Ascending aorta (tissue), 2 donors: ENCODE data around the gene SENP6. TPM values are rescaled to one million over a fixed set of nuclear protein-coding genes. Genes with fewer than 3 reads are reported as not detected.

ENCODE experiments used
- DNase-seq, 2 donors: peaks; one replicate each; pipeline ENCODE4 v3.0.0-alpha.2; 2019; ENCODE audit warnings: low spot score in 2 of 2
- H3K27ac ChIP-seq, 2 donors: fragments of 200-600 bp; sonication (generic); one replicate each; pipeline ENCODE4 v1.5.1; 2016 to 2017; ENCODE audit warnings: mild to moderate bottlenecking in 1 of 2
- H3K27me3 ChIP-seq: fragments of 200-600 bp; sonication (generic); one replicate; pipeline ENCODE4 v1.5.1; 2017
- H3K36me3 ChIP-seq, 2 donors: fragments of 200-600 bp; sonication (generic); one replicate each; pipeline ENCODE4 v1.5.1; 2016
- H3K4me1 ChIP-seq, 2 donors: fragments of 200-600 bp; sonication (generic); one replicate each; pipeline ENCODE4 v1.5.1; 2016 to 2017; ENCODE audit warnings: mild to moderate bottlenecking in 1 of 2
- H3K4me3 ChIP-seq, 2 donors: fragments of 200-600 bp; sonication (generic); one replicate each; pipeline ENCODE4 v1.5.1; 2016 to 2017; ENCODE audit warnings: mild to moderate bottlenecking in 1 of 2
- H3K9me3 ChIP-seq, 2 donors: fragments of 200-600 bp; sonication (generic); one replicate each; pipeline ENCODE4 v1.5.1; 2016
- CTCF ChIP-seq, 3 experiments: fragments of 200-600 bp in 2 of 3; fragments of 450-650 bp in 1 of 3; sonication (generic) in 2 of 3; IDR thresholded peaks; one replicate each; pipeline ENCODE4 v1.5.1; 2016 to 2019; ENCODE audit warnings: antibody characterized with exemption in 3 of 3, mild to moderate bottlenecking in 1 of 3, moderate library complexity in 1 of 3
- intact Hi-C: fragments of 100-400 bp; cut with DNase I; formaldehyde crosslinking; loops from one replicate; pipeline ENCODE4 v1.15.1; 2023
- total RNA-seq: library from RNA; depleted of rRNA; stranded (reverse); fragments of >200 nt; gene quantifications from one replicate; pipeline ENCODE4 v1.1.0, GENCODE V29; 2016

The SENP6 gene
- total RNA-seq, 1 donor from 2014 or later, result 24.4 TPM

- H3K27ac ChIP-seq, result peak overlapping the region; percentile 64 to 78
- peaks cover 7 to 34% of the 10 kb centered on the region in 2 donors for H3K4me1 ChIP-seq
- no peak overlapping the region for H3K4me3 ChIP-seq
- no peak for DNase-seq
- no peaks in the 10 kb centered on the region for H3K36me3 ChIP-seq
- no peaks in the 10 kb centered on the region for H3K27me3 ChIP-seq
- intact Hi-C loops, result loop anchor here (10.0 kb wide), 3 partner anchors 194 to 1954 kb away; partner anchors contain the start of gene SLC17A5
- TF ChIP-seq CTCF (IDR thresholded peaks at IDR 0.05), result no peak
- no peaks in the 10 kb centered on the region for H3K9me3 ChIP-seq
These were observed 7.4 kb downstream of the SENP6 start for GRCh38 chr6:75608956-75609533.

- no peaks in the 10 kb centered on the region for H3K9me3 ChIP-seq
- H3K27me3 ChIP-seq, result no peaks in the 10 kb centered on the region
- intact Hi-C loops, result loop anchor here (10.0 kb wide), 3 partner anchors 195 to 1955 kb away; partner anchors contain the start of gene SLC17A5
- H3K27ac ChIP-seq, result peak overlapping the region; percentile 64 to 78
- H3K4me3 ChIP-seq, result no peak overlapping the region
- DNase-seq, result peak in 1 of 2 donors; percentile 17
- no peaks in the 10 kb centered on the region for H3K36me3 ChIP-seq
- H3K4me1 ChIP-seq, result peaks cover 10 to 35% of the 10 kb centered on the region in 2 donors
- no peak for TF ChIP-seq CTCF (IDR thresholded peaks at IDR 0.05)
These were observed 8.2 kb downstream of the SENP6 start for GRCh38 chr6:75609639-75610590.

- Histone ChIP-seq H3K9me3 (no peaks in the 10 kb centered on the region), H3K4me1 (peaks cover 10 to 36% of the 10 kb centered on the region in 2 donors), H3K27ac (peak overlapping the region; percentile 64 to 78), H3K4me3 (no peak overlapping the region), H3K27me3 (no peaks in the 10 kb centered on the region), H3K36me3 (no peaks in the 10 kb centered on the region)
- DNase-seq, result no peak
- intact Hi-C loops, result no loop called here
- TF ChIP-seq CTCF (IDR thresholded peaks at IDR 0.05), result no peak
These were observed 9.5 kb downstream of the SENP6 start for GRCh38 chr6:75611011-75611701.

DNA sequence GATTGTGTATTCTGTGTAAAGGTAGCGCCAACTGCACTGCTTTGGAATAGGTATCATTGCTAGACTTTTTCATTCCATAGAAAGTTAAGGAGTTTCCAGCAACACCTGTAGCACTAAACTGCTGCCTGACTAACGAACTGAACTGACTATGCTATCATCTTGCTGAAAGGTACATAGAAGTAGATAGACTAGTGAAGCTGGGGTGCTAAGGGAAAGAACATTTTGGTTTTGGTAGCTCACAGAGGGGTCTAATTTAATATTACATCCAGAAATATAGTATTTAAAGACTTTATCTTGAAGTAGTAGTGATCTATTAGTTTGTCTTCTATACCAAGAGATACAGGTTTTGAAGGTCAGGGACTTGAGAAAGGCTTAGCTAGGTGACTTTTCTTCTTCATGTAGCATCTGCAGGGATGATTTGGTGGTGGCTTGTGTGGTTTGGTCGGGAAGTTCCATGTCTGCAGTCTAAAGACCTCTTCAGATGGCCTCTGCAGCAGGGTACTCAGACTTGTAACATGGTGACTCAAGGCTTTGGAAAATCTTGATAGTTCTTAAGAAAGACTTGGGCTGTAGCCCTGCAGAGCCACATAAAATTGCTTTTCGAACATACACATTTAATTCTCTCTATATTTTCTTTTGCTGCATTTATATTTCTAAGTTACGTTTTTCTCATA is 10.2 kb downstream of the SENP6 start:
- no peak overlapping the region for H3K4me3 ChIP-seq
- intact Hi-C loops, result no loop called here
- H3K27ac ChIP-seq, result peak overlapping the region; percentile 64 to 78

More for the DNA sequence above, 10.2 kb downstream of the SENP6 start:
- H3K36me3 ChIP-seq, result no peaks in the 10 kb centered on the region
- no peak for TF ChIP-seq CTCF (IDR thresholded peaks at IDR 0.05)
- peaks cover 10 to 37% of the 10 kb centered on the region in 2 donors for H3K4me1 ChIP-seq
- no peaks in the 10 kb centered on the region for H3K9me3 ChIP-seq
- no peak for DNase-seq
- H3K27me3 ChIP-seq, result no peaks in the 10 kb centered on the region
